HEK293 (cell line): ENCODE results near the gene BCL11B.

ENCODE experiments used
- CTCF ChIP-seq: fragments of 450-650 bp; formaldehyde crosslinking; IDR thresholded peaks from 2 replicates; pipeline ENCODE4 v1.5.1; 2016; ENCODE audit warnings: missing biosample characterization, missing genetic modification characterization
- KLF17 ChIP-seq: fragments of 450-650 bp; formaldehyde crosslinking; IDR thresholded peaks from 2 replicates; pipeline ENCODE4 v1.5.1; 2016; ENCODE audit warnings: missing biosample characterization, missing genetic modification characterization
- KLF8 ChIP-seq: fragments of 450-650 bp; formaldehyde crosslinking; IDR thresholded peaks from 2 replicates; pipeline ENCODE4 v1.5.1; 2016; ENCODE audit warnings: missing biosample characterization, missing genetic modification characterization
- PRDM2 ChIP-seq: fragments of 450-650 bp; formaldehyde crosslinking; IDR thresholded peaks from 2 replicates; pipeline ENCODE4 v1.5.1; 2016; ENCODE audit warnings: missing biosample characterization, missing genetic modification characterization, borderline replicate concordance
- SALL2 ChIP-seq: fragments of 450-650 bp; formaldehyde crosslinking; IDR thresholded peaks from 2 replicates; pipeline ENCODE4 v1.5.0; 2017; ENCODE audit warnings: missing biosample characterization, mild to moderate bottlenecking, missing genetic modification characterization, borderline replicate concordance
- SP3 ChIP-seq: fragments of 450-650 bp; formaldehyde crosslinking; IDR thresholded peaks from 2 replicates; pipeline ENCODE4 v1.5.1; 2016; ENCODE audit warnings: missing biosample characterization, missing genetic modification characterization
- TRIM28 ChIP-seq: IDR thresholded peaks from 2 replicates; pipeline ENCODE4 v1.6.1; 2011; ENCODE audit warnings: low read length, control low read depth, borderline replicate concordance
- WT1 ChIP-seq: fragments of 450-650 bp; formaldehyde crosslinking; IDR thresholded peaks from 2 replicates; pipeline ENCODE4 v1.5.1; 2016; ENCODE audit warnings: missing biosample characterization, missing genetic modification characterization
- YY1 ChIP-seq: fragments of 450-650 bp; formaldehyde crosslinking; IDR thresholded peaks from 2 replicates; pipeline ENCODE4 v1.5.1; 2018; ENCODE audit warnings: missing biosample characterization, missing genetic modification characterization
- ZBTB21 ChIP-seq: fragments of 450-650 bp; formaldehyde crosslinking; IDR thresholded peaks from 2 replicates; pipeline ENCODE4 v1.5.1; 2017; ENCODE audit warnings: missing biosample characterization, missing genetic modification characterization
- ZBTB8A ChIP-seq: fragments of 450-650 bp; formaldehyde crosslinking; IDR thresholded peaks from 2 replicates; pipeline ENCODE4 v1.5.1; 2016; ENCODE audit warnings: missing biosample characterization, missing genetic modification characterization
- ZEB2 ChIP-seq: fragments of 450-650 bp; formaldehyde crosslinking; IDR thresholded peaks from 2 replicates; pipeline ENCODE4 v1.5.1; 2016; ENCODE audit warnings: missing biosample characterization, missing genetic modification characterization
- ZNF112 ChIP-seq: fragments of 450-650 bp; formaldehyde crosslinking; IDR thresholded peaks from 2 replicates; pipeline ENCODE4 v1.5.0; 2017; ENCODE audit warnings: missing biosample characterization, missing genetic modification characterization
- ZNF157 ChIP-seq: fragments of 450-650 bp; formaldehyde crosslinking; IDR thresholded peaks from 2 replicates; pipeline ENCODE4 v1.5.1; 2016; ENCODE audit warnings: missing biosample characterization, missing genetic modification characterization
- ZNF2 ChIP-seq: fragments of 450-650 bp; formaldehyde crosslinking; IDR thresholded peaks from 2 replicates; pipeline ENCODE4 v1.5.1; 2016; ENCODE audit warnings: missing biosample characterization, missing genetic modification characterization
- ZNF488 ChIP-seq: fragments of 450-650 bp; formaldehyde crosslinking; IDR thresholded peaks from 2 replicates; pipeline ENCODE4 v1.5.1; 2016; ENCODE audit warnings: missing biosample characterization, missing genetic modification characterization
- ZNF549 ChIP-seq: fragments of 450-650 bp; IDR thresholded peaks from 2 replicates; pipeline ENCODE4 v1.5.1; 2018; ENCODE audit warnings: missing biosample characterization, missing genetic modification characterization, mild to moderate bottlenecking, inconsistent platforms, moderate library complexity
- ZNF555 ChIP-seq: fragments of 450-650 bp; formaldehyde crosslinking; conservative IDR thresholded peaks from 2 replicates; pipeline ENCODE4 v1.5.1; 2017; ENCODE audit warnings: missing biosample characterization, mild to moderate bottlenecking, missing genetic modification characterization, inconsistent platforms
- ZNF560 ChIP-seq: fragments of 450-650 bp; formaldehyde crosslinking; IDR thresholded peaks from 2 replicates; pipeline ENCODE4 v1.5.1; 2017; ENCODE audit warnings: missing biosample characterization, missing genetic modification characterization, borderline replicate concordance
- ZNF561 ChIP-seq: fragments of 450-650 bp; IDR thresholded peaks from 2 replicates; pipeline ENCODE4 v1.5.1; 2018; ENCODE audit warnings: missing biosample characterization, missing genetic modification characterization, borderline replicate concordance
- ZNF571 ChIP-seq: fragments of 450-650 bp; formaldehyde crosslinking; IDR thresholded peaks from 2 replicates; pipeline ENCODE4 v1.5.0; 2017; ENCODE audit warnings: missing biosample characterization, missing genetic modification characterization
- ZNF600 ChIP-seq: fragments of 450-650 bp; formaldehyde crosslinking; IDR thresholded peaks from 2 replicates; pipeline ENCODE4 v1.5.1; 2016; ENCODE audit warnings: missing biosample characterization, missing genetic modification characterization
- ZNF629 ChIP-seq: fragments of 450-650 bp; formaldehyde crosslinking; IDR thresholded peaks from 2 replicates; pipeline ENCODE4 v1.5.1; 2017; ENCODE audit warnings: missing biosample characterization, missing genetic modification characterization
- ZNF645 ChIP-seq: fragments of 450-650 bp; formaldehyde crosslinking; IDR thresholded peaks from 2 replicates; pipeline ENCODE4; 2016; ENCODE audit warnings: missing biosample characterization, missing genetic modification characterization
- ZNF830 ChIP-seq: fragments of 450-650 bp; IDR thresholded peaks from 2 replicates; pipeline ENCODE4 v1.5.0; 2018; ENCODE audit warnings: missing biosample characterization, missing genetic modification characterization, low read depth, mild to moderate bottlenecking, moderate library complexity
- ZXDB ChIP-seq: fragments of 450-650 bp; formaldehyde crosslinking; IDR thresholded peaks from 2 replicates; pipeline ENCODE4 v1.5.1; 2016; ENCODE audit warnings: missing biosample characterization, missing genetic modification characterization

BCL11B gene

GRCh38 chr14:99239661-99240092, 32.3 kb downstream of the BCL11B start (continued):
- no peak for TF ChIP-seq CTCF (tag by site-specific recombination)
- TF ChIP-seq TRIM28: peak; percentile 56; the same call in 1 of the 2 replicates
- TF ChIP-seq WT1 (tag by site-specific recombination): peak; percentile 90
- TF ChIP-seq ZNF555 (tag by site-specific recombination): no peak
- TF ChIP-seq ZNF112 (tag by site-specific recombination): no peak
- TF ChIP-seq ZNF561 (tag by site-specific recombination): no peak
- TF ChIP-seq ZXDB (tag by site-specific recombination): peak; percentile 52
- TF ChIP-seq ZNF645: no peak
- no peak for TF ChIP-seq ZNF560 (tag by site-specific recombination)
- TF ChIP-seq ZEB2 (tag by site-specific recombination): 0 out of 2 replicates have a peak, but pooled peaks have one; percentile 29
- TF ChIP-seq ZNF157 (tag by site-specific recombination): no peak
- no peak for TF ChIP-seq ZNF571
- TF ChIP-seq ZNF2 (tag by site-specific recombination): no peak; the same call in 1 of the 2 replicates
- no peak for TF ChIP-seq ZBTB21
- no peak for TF ChIP-seq ZNF629
- no peak for TF ChIP-seq PRDM2 (tag by site-specific recombination)
- TF ChIP-seq ZNF549 (tag by site-specific recombination): no peak
- TF ChIP-seq ZNF488: no peak
- peak; percentile 40; the same call in 1 of the 2 replicates for TF ChIP-seq KLF17 (tag by site-specific recombination)
- no peak for TF ChIP-seq YY1
- TF ChIP-seq ZNF600 (tag by site-specific recombination): 0 out of 2 replicates have a peak, but pooled peaks have one; percentile 26
- TF ChIP-seq ZBTB8A (tag by site-specific recombination): no peak
- no peak for TF ChIP-seq KLF8 (tag by site-specific recombination)
- TF ChIP-seq ZNF830 (tag by site-specific recombination): no peak
- TF ChIP-seq SALL2: no peak
- no peak for TF ChIP-seq SP3 (tag by site-specific recombination)
